ENCODE results near the gene POLR3E.

The POLR3E gene

DNA sequence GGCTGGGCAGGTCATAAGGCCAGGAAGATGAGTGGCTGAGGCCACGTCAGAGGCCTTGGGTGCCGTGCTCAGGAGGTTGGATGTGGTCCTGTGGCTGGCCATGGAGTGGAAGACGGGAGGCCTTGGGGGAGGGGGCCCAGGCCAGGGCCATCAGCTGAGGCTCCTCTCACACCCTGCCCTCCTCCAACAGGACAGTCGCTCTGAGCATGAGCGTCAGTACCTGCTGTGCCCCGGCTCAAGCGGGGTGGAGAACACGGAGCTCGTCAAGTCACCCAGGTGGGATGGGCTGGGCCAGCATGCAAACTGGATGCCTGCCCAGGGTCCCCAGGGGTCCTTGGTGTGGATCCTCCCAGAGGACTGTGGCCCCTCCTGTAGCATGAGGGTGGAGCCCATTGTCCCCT lies 19.2 kb downstream of the POLR3E start:
- no peak overlapping the region for H3K4me3 ChIP-seq (replicated peaks; ENCODE audit: low read depth, low read length)
- TF ChIP-seq, protein P1, sequence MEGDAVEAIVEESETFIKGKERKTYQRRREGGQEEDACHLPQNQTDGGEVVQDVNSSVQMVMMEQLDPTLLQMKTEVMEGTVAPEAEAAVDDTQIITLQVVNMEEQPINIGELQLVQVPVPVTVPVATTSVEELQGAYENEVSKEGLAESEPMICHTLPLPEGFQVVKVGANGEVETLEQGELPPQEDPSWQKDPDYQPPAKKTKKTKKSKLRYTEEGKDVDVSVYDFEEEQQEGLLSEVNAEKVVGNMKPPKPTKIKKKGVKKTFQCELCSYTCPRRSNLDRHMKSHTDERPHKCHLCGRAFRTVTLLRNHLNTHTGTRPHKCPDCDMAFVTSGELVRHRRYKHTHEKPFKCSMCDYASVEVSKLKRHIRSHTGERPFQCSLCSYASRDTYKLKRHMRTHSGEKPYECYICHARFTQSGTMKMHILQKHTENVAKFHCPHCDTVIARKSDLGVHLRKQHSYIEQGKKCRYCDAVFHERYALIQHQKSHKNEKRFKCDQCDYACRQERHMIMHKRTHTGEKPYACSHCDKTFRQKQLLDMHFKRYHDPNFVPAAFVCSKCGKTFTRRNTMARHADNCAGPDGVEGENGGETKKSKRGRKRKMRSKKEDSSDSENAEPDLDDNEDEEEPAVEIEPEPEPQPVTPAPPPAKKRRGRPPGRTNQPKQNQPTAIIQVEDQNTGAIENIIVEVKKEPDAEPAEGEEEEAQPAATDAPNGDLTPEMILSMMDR (IDR thresholded peaks at IDR 0.05; ENCODE audit: insufficient read depth, low read length, poor library complexity, severe bottlenecking): no peak
- peaks cover 34% of the 10 kb centered on the region for H3K36me3 ChIP-seq (ENCODE audit: control insufficient read depth, insufficient read depth, low read length)
- no peak for DNase-seq (ENCODE audit: extremely low read depth, insufficient read length)
- no peaks in the 10 kb centered on the region for H3K27me3 ChIP-seq (replicated peaks; ENCODE audit: control insufficient read depth, insufficient read depth, low read length)

DNA sequence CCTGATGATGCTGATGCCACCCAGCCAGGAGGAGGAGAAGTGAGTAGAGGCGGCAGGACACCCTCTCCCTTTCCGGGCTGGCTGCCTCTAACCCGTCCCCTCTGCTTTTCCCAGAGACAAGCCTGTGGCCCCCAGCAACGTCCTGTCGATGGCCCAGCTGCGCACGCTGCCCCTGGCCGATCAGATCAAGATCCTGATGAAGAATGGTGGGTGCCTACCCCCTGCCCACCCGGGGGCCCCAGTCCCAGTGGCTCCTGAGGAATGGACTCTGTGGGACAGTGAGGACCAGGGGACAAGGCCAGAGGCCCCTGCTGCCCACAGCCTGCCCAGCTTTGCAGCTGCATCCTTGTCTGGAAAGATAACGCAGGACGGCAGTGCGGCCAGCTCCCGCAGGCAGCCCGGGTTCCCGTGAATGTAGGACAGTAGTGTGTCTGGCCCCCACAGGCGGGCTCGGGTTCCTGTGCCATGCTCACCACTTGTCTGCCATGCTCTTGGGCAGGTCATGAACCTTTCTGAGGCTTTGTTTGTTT lies 19.9 kb downstream of the POLR3E start:
- DNase-seq (ENCODE audit: extremely low read depth, insufficient read length): no peak
- Histone ChIP-seq H3K4me3 (replicated peaks; ENCODE audit: low read depth, low read length) (no peak overlapping the region), H3K36me3 (ENCODE audit: control insufficient read depth, insufficient read depth, low read length) (peaks cover 37% of the 10 kb centered on the region), H3K27me3 (replicated peaks; ENCODE audit: control insufficient read depth, insufficient read depth, low read length) (no peaks in the 10 kb centered on the region)
- TF ChIP-seq, protein P1 (IDR thresholded peaks at IDR 0.05; ENCODE audit: insufficient read depth, low read length, poor library complexity, severe bottlenecking): no peak

DNA sequence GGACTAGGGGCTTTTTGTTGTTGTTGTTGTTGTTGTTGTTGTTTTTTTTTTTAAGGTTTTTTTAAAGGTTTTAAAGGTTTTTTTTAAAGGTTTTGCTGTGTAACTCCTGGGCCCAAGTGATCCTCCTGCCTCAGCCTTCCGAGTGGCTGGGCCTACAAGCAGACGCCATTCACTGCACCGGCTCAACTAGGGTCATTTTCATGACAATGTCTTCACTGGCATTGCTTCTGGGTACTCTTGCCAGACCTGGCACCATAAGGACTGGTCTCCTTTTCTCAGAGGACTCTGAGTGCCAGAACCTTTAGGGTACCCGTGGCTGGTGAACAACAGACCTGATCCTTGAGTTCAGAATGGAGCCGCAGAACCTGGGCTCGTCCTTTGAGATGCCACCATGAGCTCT lies 20.4 kb downstream of the POLR3E start:
- TF ChIP-seq, protein P1 (IDR thresholded peaks at IDR 0.05; ENCODE audit: insufficient read depth, low read length, poor library complexity, severe bottlenecking): no peak
- Histone ChIP-seq H3K4me3 (replicated peaks; ENCODE audit: low read depth, low read length) (no peak overlapping the region), H3K36me3 (ENCODE audit: control insufficient read depth, insufficient read depth, low read length) (peaks cover 40% of the 10 kb centered on the region), H3K27me3 (replicated peaks; ENCODE audit: control insufficient read depth, insufficient read depth, low read length) (no peaks in the 10 kb centered on the region)
- DNase-seq (ENCODE audit: extremely low read depth, insufficient read length): no peak

DNA sequence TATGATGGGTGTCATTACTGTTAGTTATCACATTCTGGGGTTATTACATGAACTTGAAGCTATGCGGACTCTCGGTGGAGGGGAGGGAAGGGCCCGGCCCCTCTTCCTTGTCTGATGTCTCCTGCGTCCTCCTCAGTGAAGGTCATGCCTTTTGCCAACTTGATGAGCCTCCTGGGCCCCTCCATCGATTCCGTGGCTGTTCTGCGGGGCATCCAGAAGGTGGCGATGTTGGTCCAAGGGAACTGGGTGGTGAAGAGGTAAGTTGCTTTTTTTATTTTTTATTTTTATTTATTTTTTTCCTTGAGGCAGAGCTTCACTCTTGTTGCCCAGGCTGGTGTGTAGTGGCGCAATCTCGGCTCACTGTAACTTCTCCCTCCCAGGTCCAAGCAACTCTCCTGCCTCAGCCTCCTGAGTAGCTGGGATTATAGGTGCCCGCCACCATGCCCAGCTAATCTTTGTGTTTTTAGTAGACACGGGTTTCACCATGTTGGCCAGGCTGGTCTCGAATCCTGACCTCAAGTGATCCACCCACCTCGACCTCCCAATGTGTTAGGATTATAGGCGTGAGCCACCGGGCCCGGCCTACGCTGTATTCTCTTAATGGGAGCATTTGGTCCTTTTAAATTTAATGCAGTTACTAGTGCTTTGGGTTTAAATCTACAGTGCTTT lies 21.6 kb downstream of the POLR3E start:
- TF ChIP-seq, protein P1 (IDR thresholded peaks at IDR 0.05; ENCODE audit: insufficient read depth, low read length, poor library complexity, severe bottlenecking): peak; percentile 73
- H3K27me3 ChIP-seq (replicated peaks; ENCODE audit: control insufficient read depth, insufficient read depth, low read length): no peaks in the 10 kb centered on the region
- peaks cover 38% of the 10 kb centered on the region for H3K36me3 ChIP-seq (ENCODE audit: control insufficient read depth, insufficient read depth, low read length)
- no peak overlapping the region for H3K4me3 ChIP-seq (replicated peaks; ENCODE audit: low read depth, low read length)
- no peak for DNase-seq (ENCODE audit: extremely low read depth, insufficient read length)

DNA sequence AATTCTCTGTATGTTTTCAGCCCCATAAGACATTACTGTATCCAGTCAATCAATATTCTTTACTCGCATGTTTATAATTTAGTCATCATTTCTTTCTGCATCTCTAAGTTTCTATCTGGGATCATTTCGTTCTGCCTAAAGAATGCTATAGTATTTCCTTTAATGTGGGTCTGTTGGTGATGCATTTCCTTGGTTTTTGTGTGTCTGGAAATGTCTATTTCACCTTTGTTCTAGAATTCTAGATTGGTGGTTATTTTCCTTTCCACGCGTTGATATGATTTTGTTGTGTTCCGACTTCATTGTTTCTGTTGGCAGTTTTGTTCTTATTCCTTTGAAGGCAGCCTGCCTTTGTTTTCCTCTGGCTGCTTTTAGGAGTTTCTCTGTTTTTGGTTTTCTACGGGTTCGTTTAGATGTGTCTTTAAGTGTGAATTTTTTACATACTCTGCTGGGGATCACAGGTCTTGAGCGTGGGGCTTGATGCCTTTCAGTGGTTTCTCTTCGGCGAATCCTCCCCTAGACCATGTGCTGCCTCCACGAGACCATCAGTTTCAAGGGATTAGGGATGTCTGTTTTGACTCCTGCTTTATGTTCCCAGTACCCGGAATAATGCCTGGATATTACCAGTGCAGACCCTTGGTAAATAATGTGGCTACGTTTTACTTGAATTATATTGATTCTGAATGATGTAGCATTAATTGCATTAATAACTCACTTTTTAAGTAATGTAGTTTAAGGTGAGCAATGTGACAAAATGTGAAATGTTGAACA lies 23.5 kb downstream of the POLR3E start:
- Histone ChIP-seq H3K36me3 (ENCODE audit: control insufficient read depth, insufficient read depth, low read length) (peaks cover 42% of the 10 kb centered on the region), H3K27me3 (replicated peaks; ENCODE audit: control insufficient read depth, insufficient read depth, low read length) (no peaks in the 10 kb centered on the region), H3K4me3 (replicated peaks; ENCODE audit: low read depth, low read length) (no peak overlapping the region)
- TF ChIP-seq, protein P1 (IDR thresholded peaks at IDR 0.05; ENCODE audit: insufficient read depth, low read length, poor library complexity, severe bottlenecking): no peak
- no peak for DNase-seq (ENCODE audit: extremely low read depth, insufficient read length)
